ENCODE results near the gene MARK1. TPM values are rescaled to one million over a fixed set of nuclear protein-coding genes. Genes with fewer than 3 reads are reported as not detected.

Gene MARK1
- 1 to 10 TPM; 2.5 to 8.0 (median 4.0) TPM for total RNA-seq

- DNase-seq = peak in 2 of 3 donors; percentile 68 to 79
- Histone ChIP-seq H3K4me3 (peak within 1 kb of the TSS; percentile 53 to 92 (median 70)), H3K9me3 (no peaks in the 10 kb centered on the region), H3K4me1 (peaks cover 0 to 12% (median 3%) of the 10 kb centered on the region in 4 donors), H3K36me3 (no peaks in the 10 kb centered on the region), H3K27ac (peak within 1 kb of the TSS; percentile 54 to 78 (median 68)), H3K27me3 (no peaks in the 10 kb centered on the region)
- TF ChIP-seq POLR2A (IDR thresholded peaks at IDR 0.05) = peak in 1 of 2 donors; percentile 40
- no peak for TF ChIP-seq CTCF (IDR thresholded peaks at IDR 0.05)
These were observed at the start of gene MARK1 for GRCh38 chr1:220527908-220528678. Gene MARK1 (plus strand): TSS chr1:220528136. CDS start chr1:220528823, 687 bp downstream.

- Histone ChIP-seq H3K36me3 (no peaks in the 10 kb centered on the region), H3K4me1 (no peaks in the 10 kb centered on the region), H3K4me3 (no peak overlapping the region), H3K27ac (no peak overlapping the region), H3K27me3 (no peaks in the 10 kb centered on the region), H3K9me3 (no peaks in the 10 kb centered on the region)
- DNase-seq = no peak
- no peak for TF ChIP-seq CTCF (IDR thresholded peaks at IDR 0.05)
These were observed 44.2 kb upstream of the MARK1 start for GRCh38 chr1:220483700-220484099.

GRCh38 chr1:220484135-220484534, 43.8 kb upstream of the MARK1 start:
- H3K4me1 ChIP-seq = no peaks in the 10 kb centered on the region
- H3K4me3 ChIP-seq = no peak overlapping the region
- no peaks in the 10 kb centered on the region for H3K9me3 ChIP-seq
- DNase-seq = no peak
- no peaks in the 10 kb centered on the region for H3K27me3 ChIP-seq
- H3K27ac ChIP-seq = no peak overlapping the region
- H3K36me3 ChIP-seq = no peaks in the 10 kb centered on the region
- no peak for TF ChIP-seq POLR2A (IDR thresholded peaks at IDR 0.05)
- TF ChIP-seq CTCF (IDR thresholded peaks at IDR 0.05) = no peak

GRCh38 chr1:220485131-220485530, 42.8 kb upstream of the MARK1 start:
- Histone ChIP-seq H3K27ac (no peak overlapping the region), H3K4me1 (no peaks in the 10 kb centered on the region), H3K36me3 (no peaks in the 10 kb centered on the region), H3K4me3 (no peak overlapping the region), H3K9me3 (no peaks in the 10 kb centered on the region), H3K27me3 (no peaks in the 10 kb centered on the region)
- no peak for TF ChIP-seq POLR2A (IDR thresholded peaks at IDR 0.05)
- TF ChIP-seq CTCF (IDR thresholded peaks at IDR 0.05) = no peak
- DNase-seq = no peak

- TF ChIP-seq POLR2A (IDR thresholded peaks at IDR 0.05) (no peak), CTCF (IDR thresholded peaks at IDR 0.05) (no peak)
- no peak for DNase-seq
- Histone ChIP-seq H3K4me3 (no peak overlapping the region), H3K9me3 (no peaks in the 10 kb centered on the region), H3K4me1 (no peaks in the 10 kb centered on the region), H3K27ac (no peak overlapping the region), H3K27me3 (no peaks in the 10 kb centered on the region), H3K36me3 (no peaks in the 10 kb centered on the region)
These were observed 42.1 kb upstream of the MARK1 start for GRCh38 chr1:220485791-220486190.
